ENCODE results near the gene KIF5C. TPM values are rescaled to one million over a fixed set of nuclear protein-coding genes. Genes with fewer than 3 reads are reported as not detected.

Gene KIF5C
- total RNA-seq, 2 donors from 2014 or later = 1.6 to 3.4 TPM

DNA sequence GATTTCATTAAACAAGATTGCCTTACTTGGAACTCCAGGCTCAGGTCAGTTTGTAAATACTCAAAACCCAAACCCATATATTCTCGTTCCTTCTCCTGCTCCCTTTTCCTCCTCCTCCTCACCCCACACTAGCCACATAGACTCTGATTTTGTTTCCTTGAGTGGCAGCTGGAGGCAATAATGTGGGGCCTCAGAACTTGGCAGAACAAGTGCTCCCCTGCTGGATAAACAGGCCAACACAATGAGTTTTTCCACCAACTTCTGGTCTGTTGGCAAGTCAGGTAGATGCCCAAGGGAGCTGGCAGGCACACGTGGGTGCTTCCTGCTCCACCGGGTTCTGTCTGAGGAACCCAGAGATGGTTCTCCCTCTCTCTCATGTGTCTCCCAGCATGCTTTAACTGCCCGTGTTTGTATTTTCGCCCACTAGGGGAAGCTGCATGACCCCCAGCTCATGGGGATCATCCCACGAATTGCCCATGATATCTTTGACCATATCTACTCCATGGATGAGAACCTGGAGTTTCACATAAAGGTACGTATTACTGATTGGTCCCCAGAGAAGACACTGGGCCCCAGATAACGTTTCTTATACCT, 61.9 kb downstream of the KIF5C start:
- Histone ChIP-seq H3K27me3 (no peaks in the 10 kb centered on the region), H3K9ac (ENCODE audit: low read depth in 2 of 2, low read length in 2 of 2) (no peak overlapping the region), H3K4me1 (no peaks in the 10 kb centered on the region), H3K27ac (no peak overlapping the region), H3K9me3 (no peaks in the 10 kb centered on the region), H3K36me3 (no peaks in the 10 kb centered on the region), H3K4me3 (no peak overlapping the region)
- TF ChIP-seq, protein P1, sequence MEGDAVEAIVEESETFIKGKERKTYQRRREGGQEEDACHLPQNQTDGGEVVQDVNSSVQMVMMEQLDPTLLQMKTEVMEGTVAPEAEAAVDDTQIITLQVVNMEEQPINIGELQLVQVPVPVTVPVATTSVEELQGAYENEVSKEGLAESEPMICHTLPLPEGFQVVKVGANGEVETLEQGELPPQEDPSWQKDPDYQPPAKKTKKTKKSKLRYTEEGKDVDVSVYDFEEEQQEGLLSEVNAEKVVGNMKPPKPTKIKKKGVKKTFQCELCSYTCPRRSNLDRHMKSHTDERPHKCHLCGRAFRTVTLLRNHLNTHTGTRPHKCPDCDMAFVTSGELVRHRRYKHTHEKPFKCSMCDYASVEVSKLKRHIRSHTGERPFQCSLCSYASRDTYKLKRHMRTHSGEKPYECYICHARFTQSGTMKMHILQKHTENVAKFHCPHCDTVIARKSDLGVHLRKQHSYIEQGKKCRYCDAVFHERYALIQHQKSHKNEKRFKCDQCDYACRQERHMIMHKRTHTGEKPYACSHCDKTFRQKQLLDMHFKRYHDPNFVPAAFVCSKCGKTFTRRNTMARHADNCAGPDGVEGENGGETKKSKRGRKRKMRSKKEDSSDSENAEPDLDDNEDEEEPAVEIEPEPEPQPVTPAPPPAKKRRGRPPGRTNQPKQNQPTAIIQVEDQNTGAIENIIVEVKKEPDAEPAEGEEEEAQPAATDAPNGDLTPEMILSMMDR (IDR thresholded peaks at IDR 0.05) = no peak
- intact Hi-C loops (cut with DNase I) = no loop called here
- no peak for DNase-seq

DNA sequence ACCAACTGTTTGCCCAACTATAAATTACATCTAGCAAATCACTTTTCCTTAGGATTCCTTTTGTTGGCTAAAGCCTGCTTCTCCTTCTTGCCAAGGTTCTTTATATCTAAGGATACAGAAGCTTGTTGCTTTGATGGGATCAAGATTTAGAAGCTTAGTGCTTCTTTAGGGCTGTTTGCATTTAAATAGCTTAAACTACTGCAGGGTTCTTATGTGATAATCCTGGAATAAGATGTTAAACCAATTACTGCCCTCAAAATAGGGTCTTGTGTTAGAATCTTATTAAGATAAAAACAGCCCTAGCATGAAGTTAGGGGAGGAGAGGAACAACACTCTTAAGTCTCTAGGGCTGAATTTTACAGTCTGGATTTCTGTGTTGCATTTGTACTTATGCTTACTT, 64.2 kb downstream of the KIF5C start:
- DNase-seq = no peak

DNA sequence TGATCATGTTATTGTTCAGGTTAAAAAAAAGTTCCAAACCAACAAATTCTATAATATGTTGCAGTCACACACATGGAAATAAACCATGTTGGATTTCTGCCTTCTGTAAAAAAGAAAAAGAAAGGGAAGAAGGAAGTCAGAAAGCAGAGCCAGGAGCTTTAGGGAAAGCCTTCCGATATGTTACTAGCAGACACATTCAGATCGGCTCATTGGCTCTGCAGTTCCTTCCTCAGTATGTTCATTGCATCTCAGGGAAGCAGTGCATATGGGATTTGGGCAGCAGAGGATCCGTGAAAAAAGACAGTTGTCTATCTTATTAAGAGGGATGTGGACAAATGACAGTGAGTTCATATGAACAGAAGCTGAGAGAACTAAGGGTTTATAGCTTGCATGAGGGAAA, 68.1 kb downstream of the KIF5C start:
- TF ChIP-seq, protein P1 (IDR thresholded peaks at IDR 0.05) = no peak
- Histone ChIP-seq H3K27ac (no peak overlapping the region), H3K9me3 (no peaks in the 10 kb centered on the region), H3K9ac (ENCODE audit: low read depth in 2 of 2, low read length in 2 of 2) (no peak overlapping the region), H3K27me3 (no peaks in the 10 kb centered on the region), H3K4me1 (no peaks in the 10 kb centered on the region), H3K4me3 (no peak overlapping the region), H3K36me3 (no peaks in the 10 kb centered on the region)
- intact Hi-C loops (cut with DNase I) = no loop called here
- no peak for DNase-seq

More for the DNA sequence above, 64.2 kb downstream of the KIF5C start:
- no peak overlapping the region for H3K27ac ChIP-seq
- H3K4me3 ChIP-seq = no peak overlapping the region
- TF ChIP-seq, protein P1 (IDR thresholded peaks at IDR 0.05) = no peak
- no peaks in the 10 kb centered on the region for H3K27me3 ChIP-seq
- no peaks in the 10 kb centered on the region for H3K4me1 ChIP-seq
- H3K9me3 ChIP-seq = no peaks in the 10 kb centered on the region
- intact Hi-C loops (cut with DNase I) = no loop called here
- no peaks in the 10 kb centered on the region for H3K36me3 ChIP-seq
- H3K9ac ChIP-seq (ENCODE audit: low read depth in 2 of 2, low read length in 2 of 2) = no peak overlapping the region

GRCh38 chr2:148944536-148944935, 69.5 kb downstream of the KIF5C start:
- no peaks in the 10 kb centered on the region for H3K27me3 ChIP-seq
- no peaks in the 10 kb centered on the region for H3K36me3 ChIP-seq
- DNase-seq = no peak
- H3K9ac ChIP-seq (ENCODE audit: low read depth in 2 of 2, low read length in 2 of 2) = no peak overlapping the region
- no peak overlapping the region for H3K4me3 ChIP-seq
- intact Hi-C loops (cut with DNase I) = no loop called here
- no peaks in the 10 kb centered on the region for H3K4me1 ChIP-seq
- TF ChIP-seq, protein P1 (IDR thresholded peaks at IDR 0.05) = no peak
- H3K27ac ChIP-seq = no peak overlapping the region
- H3K9me3 ChIP-seq = no peaks in the 10 kb centered on the region

DNA sequence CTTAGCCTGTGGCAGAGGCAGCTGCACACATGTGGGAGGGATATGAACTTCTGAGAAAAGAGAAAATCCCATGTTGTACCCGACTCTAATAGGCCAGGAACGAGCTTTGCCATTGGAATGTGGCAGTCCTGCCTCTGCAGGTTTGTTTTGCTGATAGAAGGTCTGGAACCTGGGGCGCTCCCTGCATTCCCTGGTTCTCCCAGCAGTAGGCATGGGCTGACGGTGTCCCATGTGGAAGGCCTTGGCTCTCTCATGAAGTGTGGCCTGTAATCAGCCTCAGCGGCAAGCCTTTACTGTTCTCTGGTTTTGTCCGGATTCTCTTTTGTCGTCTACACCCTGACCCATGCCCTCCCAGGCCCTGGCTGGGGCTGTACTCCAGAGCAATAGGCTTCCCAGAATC, 72.3 kb downstream of the KIF5C start:
- no peak overlapping the region for H3K27ac ChIP-seq
- no peak for DNase-seq
- intact Hi-C loops (cut with DNase I) = no loop called here

More for the DNA sequence above, 72.3 kb downstream of the KIF5C start:
- Histone ChIP-seq H3K4me3 (no peak overlapping the region), H3K9ac (ENCODE audit: low read depth in 2 of 2, low read length in 2 of 2) (no peak overlapping the region), H3K36me3 (no peaks in the 10 kb centered on the region), H3K9me3 (no peaks in the 10 kb centered on the region), H3K4me1 (no peaks in the 10 kb centered on the region), H3K27me3 (no peaks in the 10 kb centered on the region)
- TF ChIP-seq, protein P1 (IDR thresholded peaks at IDR 0.05) = no peak

All from colonic mucosa (tissue), 4 donors.